WTC11 (cell line): ENCODE measurements around the gene CTNND1. TPM values are rescaled to one million over a fixed set of nuclear protein-coding genes. Genes with fewer than 3 reads are reported as not detected.

ENCODE experiments used
- ATAC-seq: fragments of 200-7000 bp; cut with Tn5 transposase; 2 replicates; pipeline ENCODE4 v1.10.0; 2021; ENCODE audit warnings: mild to moderate bottlenecking, moderate library complexity
- CTCF ChIA-PET: fragments of 300-600 bp; sonication (Branson Sonifier 250); formaldehyde crosslinking; loops from one replicate; lab custom pipeline; 2021; ENCODE audit warnings: antibody characterized with exemption; lab: Charles Lee
- POLR2A ChIA-PET: fragments of 350-600 bp; sonication (Branson Sonifier 250); formaldehyde crosslinking; loops from one replicate; lab custom pipeline; 2021; ENCODE audit warnings: antibody characterized with exemption; lab: Charles Lee
- DNase-seq: peaks from one replicate; pipeline ENCODE4 v3.0.0; 2021; ENCODE audit warnings: low spot score
- H3K27ac Mint-ChIP-seq: 2 replicates; pipeline ENCODE4 v1.8.0; 2021; ENCODE audit warnings: mixed read lengths
- H3K27me3 Mint-ChIP-seq: 2 replicates; pipeline ENCODE4 v1.8.0; 2021; ENCODE audit warnings: low read depth, mild to moderate bottlenecking, moderate library complexity, mixed read lengths
- H3K36me3 Mint-ChIP-seq: 2 replicates; pipeline ENCODE4 v1.8.0; 2021; ENCODE audit warnings: mixed read lengths
- H3K4me1 Mint-ChIP-seq: 2 replicates; pipeline ENCODE4 v1.8.0; 2022; ENCODE audit warnings: mixed read lengths
- H3K4me3 Mint-ChIP-seq: 2 replicates; pipeline ENCODE4 v1.8.0; 2021; ENCODE audit warnings: mild to moderate bottlenecking, moderate library complexity, mixed read lengths
- H3K9me3 Mint-ChIP-seq: 2 replicates; pipeline ENCODE4 v1.8.0; 2021; ENCODE audit warnings: mixed read lengths
- HMGA2 ChIP-seq: fragments of 250-450 bp; sonication (Bioruptor Pico); IDR thresholded peaks from 2 replicates; pipeline ENCODE4 v1.4.0; 2021; ENCODE audit warnings: mild to moderate bottlenecking, moderate library complexity
- IRF2 ChIP-seq: sonication (generic); formaldehyde crosslinking; IDR thresholded peaks from 2 replicates; pipeline ENCODE4 v1.8.0; 2022; ENCODE audit warnings: low read depth, missing genetic modification reagents, borderline replicate concordance
- MXD4 ChIP-seq: fragments of 250-450 bp; sonication (Bioruptor Pico); IDR thresholded peaks from 2 replicates; pipeline ENCODE4 v1.8.0; 2021; ENCODE audit warnings: mild to moderate bottlenecking, moderate library complexity, borderline replicate concordance
- NFE2L1 ChIP-seq: sonication (generic); formaldehyde crosslinking; IDR thresholded peaks from 2 replicates; pipeline ENCODE4 v1.8.1; 2023; ENCODE audit warnings: missing genetic modification reagents
- NFYB ChIP-seq: sonication (generic); formaldehyde crosslinking; conservative IDR thresholded peaks from 2 replicates; pipeline ENCODE4 v1.8.0; 2022; ENCODE audit warnings: low read depth, missing genetic modification reagents
- OVOL2 ChIP-seq: fragments of 250-450 bp; sonication (Bioruptor Pico); IDR thresholded peaks from 2 replicates; pipeline ENCODE4 v1.9.0; 2021; ENCODE audit warnings: mild to moderate bottlenecking, borderline replicate concordance
- SMAD4 ChIP-seq: sonication (generic); formaldehyde crosslinking; IDR thresholded peaks from 2 replicates; pipeline ENCODE4 v1.8.0; 2022; ENCODE audit warnings: mild to moderate bottlenecking, missing genetic modification reagents
- TP53 ChIP-seq: sonication (generic); formaldehyde crosslinking; IDR thresholded peaks from 2 replicates; pipeline ENCODE4 v1.8.1; 2023; ENCODE audit warnings: mild to moderate bottlenecking, missing genetic modification reagents
- ZBTB21 ChIP-seq: sonication (generic); formaldehyde crosslinking; IDR thresholded peaks from 2 replicates; pipeline ENCODE4 v1.8.1; 2023; ENCODE audit warnings: mild to moderate bottlenecking, missing genetic modification reagents, borderline replicate concordance
- ZNF232 ChIP-seq: sonication (generic); formaldehyde crosslinking; IDR thresholded peaks from 2 replicates; pipeline ENCODE4 v1.8.0; 2022; ENCODE audit warnings: mild to moderate bottlenecking, missing genetic modification reagents
- ZNF423 ChIP-seq: fragments of 250-450 bp; sonication (Bioruptor Pico); IDR thresholded peaks from 2 replicates; pipeline ENCODE4 v2.1.2; 2022; ENCODE audit warnings: mild to moderate bottlenecking, moderate library complexity
- total RNA-seq: library from RNA; stranded (reverse); gene quantifications from 3 replicates; pipeline ENCODE4 v1.2.3, GENCODE V29; 2021
- TF ChIP-seq, protein P1 (sequence below): fragments of 250-450 bp; sonication (Bioruptor Pico); IDR thresholded peaks from 2 replicates; pipeline ENCODE4 v1.9.0; 2021; ENCODE audit warnings: mild to moderate bottlenecking
- TF ChIP-seq, protein P2 (sequence below): sonication (generic); formaldehyde crosslinking; IDR thresholded peaks from 2 replicates; pipeline ENCODE4 v1.8.0; 2022; ENCODE audit warnings: mild to moderate bottlenecking, missing genetic modification reagents
- TF ChIP-seq, protein P3 (sequence below): fragments of 200-600 bp; IDR thresholded peaks from 2 replicates; pipeline ENCODE4 v1.8.0; 2022; ENCODE audit warnings: antibody characterized with exemption

CTNND1 gene
- total RNA-seq, 1 experiment from 2014 or later = 165 TPM

DNA sequence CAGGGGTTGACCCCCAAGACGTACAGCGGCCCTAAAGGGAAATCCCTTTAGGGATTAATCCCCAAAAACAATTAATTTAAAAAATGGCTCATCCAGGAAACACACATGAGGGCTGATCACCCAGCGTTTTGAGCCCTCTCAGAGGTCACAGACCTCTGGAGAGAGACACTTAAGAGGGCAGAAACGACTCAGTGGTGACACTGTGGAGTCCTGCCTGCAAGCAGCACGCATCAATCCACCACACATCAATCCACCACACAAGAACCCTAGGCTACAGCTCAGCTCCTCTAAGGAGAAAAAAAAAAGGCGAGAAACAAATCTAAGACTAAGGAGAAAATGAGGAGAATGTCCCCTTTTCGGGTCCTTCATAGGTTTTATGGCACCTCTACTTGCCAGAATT lies 32.8 kb upstream of the CTNND1 start:
- Mint-ChIP-seq H3K9me3 (no peaks in the 10 kb centered on the region), H3K4me3 (peak overlapping the region; percentile 30), H3K36me3 (peaks cover 7% of the 10 kb centered on the region; the same call in 1 of the 2 replicates), H3K27ac (peak overlapping the region; percentile 95), H3K27me3 (no peaks in the 10 kb centered on the region), H3K4me1 (peaks cover 35% of the 10 kb centered on the region)
- peak; percentile 70 for ATAC-seq
- ChIA-PET POLR2A (interaction anchor here (0.5 to 1.0 kb wide), 2 partner anchors 12 to 39 kb away, joined by 3 to 4 read pairs; partner anchors contain the start of gene SELENOH), CTCF (interaction anchor here (0.5 to 2.9 kb wide), 4 partner anchors 15 to 272 kb away, joined by 3 to 15 read pairs (median 4); no protein-coding TSS in a partner anchor)
- TF ChIP-seq SMAD4 (CRISPR knock-in tag) (no peak), HMGA2 (no peak), ZBTB21 (no peak), OVOL2 (CRISPR knock-in tag) (no peak)
- no peak for DNase-seq

GRCh38 chr11:57729479-57729878 lies 32.1 kb upstream of the CTNND1 start:
- H3K27me3 Mint-ChIP-seq = no peaks in the 10 kb centered on the region
- peaks cover 39% of the 10 kb centered on the region for H3K4me1 Mint-ChIP-seq
- H3K4me3 Mint-ChIP-seq = peak overlapping the region; percentile 30
- DNase-seq (no peak), ATAC-seq (no peak)
- H3K36me3 Mint-ChIP-seq = peaks cover 10% of the 10 kb centered on the region; the same call in 1 of the 2 replicates
- POLR2A ChIA-PET = no interaction called here
- H3K9me3 Mint-ChIP-seq = no peaks in the 10 kb centered on the region
- H3K27ac Mint-ChIP-seq = peak overlapping the region; percentile 95; the same call in 1 of the 2 replicates
- TF ChIP-seq, protein P1, sequence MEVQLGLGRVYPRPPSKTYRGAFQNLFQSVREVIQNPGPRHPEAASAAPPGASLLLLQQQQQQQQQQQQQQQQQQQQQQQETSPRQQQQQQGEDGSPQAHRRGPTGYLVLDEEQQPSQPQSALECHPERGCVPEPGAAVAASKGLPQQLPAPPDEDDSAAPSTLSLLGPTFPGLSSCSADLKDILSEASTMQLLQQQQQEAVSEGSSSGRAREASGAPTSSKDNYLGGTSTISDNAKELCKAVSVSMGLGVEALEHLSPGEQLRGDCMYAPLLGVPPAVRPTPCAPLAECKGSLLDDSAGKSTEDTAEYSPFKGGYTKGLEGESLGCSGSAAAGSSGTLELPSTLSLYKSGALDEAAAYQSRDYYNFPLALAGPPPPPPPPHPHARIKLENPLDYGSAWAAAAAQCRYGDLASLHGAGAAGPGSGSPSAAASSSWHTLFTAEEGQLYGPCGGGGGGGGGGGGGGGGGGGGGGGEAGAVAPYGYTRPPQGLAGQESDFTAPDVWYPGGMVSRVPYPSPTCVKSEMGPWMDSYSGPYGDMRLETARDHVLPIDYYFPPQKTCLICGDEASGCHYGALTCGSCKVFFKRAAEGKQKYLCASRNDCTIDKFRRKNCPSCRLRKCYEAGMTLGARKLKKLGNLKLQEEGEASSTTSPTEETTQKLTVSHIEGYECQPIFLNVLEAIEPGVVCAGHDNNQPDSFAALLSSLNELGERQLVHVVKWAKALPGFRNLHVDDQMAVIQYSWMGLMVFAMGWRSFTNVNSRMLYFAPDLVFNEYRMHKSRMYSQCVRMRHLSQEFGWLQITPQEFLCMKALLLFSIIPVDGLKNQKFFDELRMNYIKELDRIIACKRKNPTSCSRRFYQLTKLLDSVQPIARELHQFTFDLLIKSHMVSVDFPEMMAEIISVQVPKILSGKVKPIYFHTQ (CRISPR knock-in tag) = no peak
- no peak for TF ChIP-seq NFE2L1 (CRISPR knock-in tag)
- TF ChIP-seq ZNF423 (CRISPR knock-in tag) = no peak
- TF ChIP-seq IRF2 (CRISPR knock-in tag) = no peak
- TF ChIP-seq TP53 = no peak
- no peak for TF ChIP-seq ZNF232 (CRISPR knock-in tag)
- TF ChIP-seq, all 79 proteins: peak for 0
- CTCF ChIA-PET = interaction anchor here (0.5 to 2.9 kb wide), 2 partner anchors 17 to 71 kb away, joined by 4 to 15 read pairs; partner anchors contain the start of genes MED19 and TMX2

DNA sequence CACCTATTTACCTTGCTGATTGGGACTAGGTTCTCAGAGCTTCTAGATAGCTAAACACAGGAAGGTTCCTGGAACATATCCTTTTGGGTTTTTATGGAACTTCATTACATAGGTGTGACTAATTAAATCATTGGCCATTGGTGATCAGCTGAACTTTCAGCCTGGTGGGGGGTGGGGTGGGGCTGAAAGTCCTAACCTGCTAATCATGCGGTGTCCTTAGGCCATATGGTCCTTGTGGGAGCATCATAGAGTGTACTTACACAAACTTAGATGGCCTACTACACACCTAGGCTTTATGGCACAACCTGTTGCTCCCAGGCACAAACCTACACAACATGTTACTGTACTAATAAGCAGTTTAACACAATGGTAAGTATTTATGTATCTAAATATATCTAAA lies 28.9 kb upstream of the CTNND1 start:
- Mint-ChIP-seq H3K4me1 (peaks cover 46% of the 10 kb centered on the region), H3K4me3 (no peak overlapping the region), H3K27ac (no peak overlapping the region), H3K9me3 (no peaks in the 10 kb centered on the region), H3K27me3 (no peaks in the 10 kb centered on the region), H3K36me3 (peaks cover 13% of the 10 kb centered on the region)
- CTCF ChIA-PET = interaction anchor here (1.0 to 1.2 kb wide), 3 partner anchors 19 to 68 kb away, joined by 3 to 4 read pairs (median 4); partner anchors contain the start of gene BTBD18
- ATAC-seq = no peak
- no peak for DNase-seq
- POLR2A ChIA-PET = no interaction called here
- TF ChIP-seq NFYB (CRISPR knock-in tag) (no peak), NFE2L1 (CRISPR knock-in tag) (no peak), MXD4 (CRISPR knock-in tag) (no peak)
- TF ChIP-seq, protein P2, sequence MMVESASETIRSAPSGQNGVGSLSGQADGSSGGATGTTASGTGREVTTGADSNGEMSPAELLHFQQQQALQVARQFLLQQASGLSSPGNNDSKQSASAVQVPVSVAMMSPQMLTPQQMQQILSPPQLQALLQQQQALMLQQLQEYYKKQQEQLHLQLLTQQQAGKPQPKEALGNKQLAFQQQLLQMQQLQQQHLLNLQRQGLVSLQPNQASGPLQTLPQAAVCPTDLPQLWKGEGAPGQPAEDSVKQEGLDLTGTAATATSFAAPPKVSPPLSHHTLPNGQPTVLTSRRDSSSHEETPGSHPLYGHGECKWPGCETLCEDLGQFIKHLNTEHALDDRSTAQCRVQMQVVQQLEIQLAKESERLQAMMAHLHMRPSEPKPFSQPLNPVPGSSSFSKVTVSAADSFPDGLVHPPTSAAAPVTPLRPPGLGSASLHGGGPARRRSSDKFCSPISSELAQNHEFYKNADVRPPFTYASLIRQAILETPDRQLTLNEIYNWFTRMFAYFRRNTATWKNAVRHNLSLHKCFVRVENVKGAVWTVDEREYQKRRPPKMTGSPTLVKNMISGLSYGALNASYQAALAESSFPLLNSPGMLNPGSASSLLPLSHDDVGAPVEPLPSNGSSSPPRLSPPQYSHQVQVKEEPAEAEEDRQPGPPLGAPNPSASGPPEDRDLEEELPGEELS = no peak
- TF ChIP-seq, protein P3, sequence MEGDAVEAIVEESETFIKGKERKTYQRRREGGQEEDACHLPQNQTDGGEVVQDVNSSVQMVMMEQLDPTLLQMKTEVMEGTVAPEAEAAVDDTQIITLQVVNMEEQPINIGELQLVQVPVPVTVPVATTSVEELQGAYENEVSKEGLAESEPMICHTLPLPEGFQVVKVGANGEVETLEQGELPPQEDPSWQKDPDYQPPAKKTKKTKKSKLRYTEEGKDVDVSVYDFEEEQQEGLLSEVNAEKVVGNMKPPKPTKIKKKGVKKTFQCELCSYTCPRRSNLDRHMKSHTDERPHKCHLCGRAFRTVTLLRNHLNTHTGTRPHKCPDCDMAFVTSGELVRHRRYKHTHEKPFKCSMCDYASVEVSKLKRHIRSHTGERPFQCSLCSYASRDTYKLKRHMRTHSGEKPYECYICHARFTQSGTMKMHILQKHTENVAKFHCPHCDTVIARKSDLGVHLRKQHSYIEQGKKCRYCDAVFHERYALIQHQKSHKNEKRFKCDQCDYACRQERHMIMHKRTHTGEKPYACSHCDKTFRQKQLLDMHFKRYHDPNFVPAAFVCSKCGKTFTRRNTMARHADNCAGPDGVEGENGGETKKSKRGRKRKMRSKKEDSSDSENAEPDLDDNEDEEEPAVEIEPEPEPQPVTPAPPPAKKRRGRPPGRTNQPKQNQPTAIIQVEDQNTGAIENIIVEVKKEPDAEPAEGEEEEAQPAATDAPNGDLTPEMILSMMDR = no peak
